ENCODE results near the gene NOL12.
"Not testable (repeated sequence)": the region's sequence is repeated elsewhere in the genome, so short reads cannot be mapped to it uniquely, and the experiment has no call there.

Gene NOL12

DNA sequence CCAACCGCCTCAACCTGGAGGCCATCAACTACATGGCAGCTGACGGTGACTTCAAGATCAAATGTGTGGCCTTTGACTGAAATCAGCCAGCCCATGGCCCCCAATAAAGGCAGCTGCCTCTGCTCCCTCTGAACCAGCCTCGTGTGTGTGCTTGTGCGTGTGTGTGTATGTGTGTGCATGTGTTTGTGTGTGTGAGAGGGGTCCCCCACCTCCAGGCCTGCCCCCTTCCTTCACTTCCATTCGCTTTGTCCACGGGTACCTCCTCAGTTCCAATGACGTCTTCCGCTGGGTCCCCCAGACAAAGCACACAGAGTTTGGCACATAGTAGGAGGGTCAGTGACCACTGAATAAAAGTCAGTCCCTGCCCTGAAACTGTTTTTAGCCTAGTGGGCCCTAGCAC is 6.5 kb upstream of the NOL12 start:
- DNase-seq (ENCODE audit: low read depth, low spot score), result no peak

DNA sequence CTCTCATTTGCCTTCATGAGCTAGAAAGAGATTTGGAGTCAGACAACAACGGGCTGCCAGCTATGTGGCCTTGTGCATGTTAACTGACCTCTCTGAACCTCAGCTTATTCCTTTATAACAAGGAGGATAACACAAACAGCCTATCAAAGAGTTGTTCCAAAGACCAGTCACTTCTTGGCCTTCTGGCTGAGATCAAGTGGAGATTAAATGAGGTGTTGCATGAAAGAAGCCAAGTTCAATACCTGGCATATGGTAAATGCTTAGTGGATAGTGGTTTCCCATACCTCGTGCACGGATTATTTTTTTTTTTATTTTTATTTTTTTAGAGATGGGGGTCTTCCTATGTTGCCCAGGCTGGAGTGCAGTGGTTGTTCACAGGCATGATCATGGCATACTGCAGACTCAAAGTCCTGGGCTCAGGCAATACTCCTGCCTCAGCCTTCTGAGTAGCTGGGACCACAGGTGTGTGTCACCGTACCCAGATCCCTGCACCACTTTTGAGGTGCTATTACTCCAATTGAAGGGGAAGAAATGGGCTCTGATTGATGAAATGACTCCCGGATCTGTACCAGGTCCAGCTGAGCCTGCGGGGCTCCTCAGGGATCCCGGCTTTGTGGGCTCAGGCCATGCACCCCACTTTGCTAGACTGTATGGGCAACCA is 5.8 kb upstream of the NOL12 start:
- no peak for DNase-seq (ENCODE audit: low read depth, low spot score)

DNA sequence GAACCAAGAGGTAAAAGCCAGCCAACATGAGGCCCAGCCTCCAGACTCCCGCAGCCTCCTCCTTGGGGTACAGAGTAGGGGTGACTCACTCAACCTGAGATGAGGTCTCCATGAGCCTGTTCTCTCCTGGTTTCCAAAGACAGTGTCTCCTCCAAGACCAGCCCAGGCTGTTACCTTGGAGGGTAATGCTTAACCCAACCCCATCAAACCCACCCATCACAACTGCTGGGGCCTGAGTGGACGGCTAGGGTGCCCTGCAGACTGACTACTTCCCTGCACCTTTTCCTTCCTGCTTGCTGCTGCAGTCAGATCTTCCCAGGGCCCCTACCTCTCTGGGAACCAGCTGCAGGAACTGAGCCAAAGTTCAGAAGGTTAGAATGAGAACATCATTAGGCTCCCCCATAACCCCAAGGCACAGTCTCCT is 5.1 kb upstream of the NOL12 start:
- no peak for DNase-seq (ENCODE audit: low read depth, low spot score)

DNA sequence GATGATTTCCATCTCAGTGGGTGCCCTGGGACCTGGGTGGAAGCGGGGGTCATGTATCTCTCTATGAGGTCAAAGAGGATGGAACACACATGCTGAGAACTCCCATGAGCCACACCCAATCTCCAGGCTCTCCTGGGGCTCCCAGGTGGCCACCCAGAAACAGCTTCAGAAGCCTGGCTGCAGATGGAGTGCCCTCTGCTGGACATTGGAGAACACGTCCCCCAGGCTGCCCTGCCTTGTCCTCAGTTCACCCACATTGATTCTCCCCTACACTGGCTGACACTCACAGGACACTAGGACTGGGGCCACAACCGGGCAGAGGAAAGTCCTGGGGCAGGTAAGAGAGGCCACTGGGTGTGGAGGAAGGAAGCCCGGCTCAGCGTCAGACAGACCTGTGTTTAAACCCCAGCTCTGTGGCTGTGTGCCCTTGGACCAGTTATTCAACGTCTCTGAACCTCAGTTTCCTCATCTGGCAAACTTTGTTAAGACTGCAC is 4.5 kb upstream of the NOL12 start:
- DNase-seq (ENCODE audit: low read depth, low spot score), result peak; percentile 90

DNA sequence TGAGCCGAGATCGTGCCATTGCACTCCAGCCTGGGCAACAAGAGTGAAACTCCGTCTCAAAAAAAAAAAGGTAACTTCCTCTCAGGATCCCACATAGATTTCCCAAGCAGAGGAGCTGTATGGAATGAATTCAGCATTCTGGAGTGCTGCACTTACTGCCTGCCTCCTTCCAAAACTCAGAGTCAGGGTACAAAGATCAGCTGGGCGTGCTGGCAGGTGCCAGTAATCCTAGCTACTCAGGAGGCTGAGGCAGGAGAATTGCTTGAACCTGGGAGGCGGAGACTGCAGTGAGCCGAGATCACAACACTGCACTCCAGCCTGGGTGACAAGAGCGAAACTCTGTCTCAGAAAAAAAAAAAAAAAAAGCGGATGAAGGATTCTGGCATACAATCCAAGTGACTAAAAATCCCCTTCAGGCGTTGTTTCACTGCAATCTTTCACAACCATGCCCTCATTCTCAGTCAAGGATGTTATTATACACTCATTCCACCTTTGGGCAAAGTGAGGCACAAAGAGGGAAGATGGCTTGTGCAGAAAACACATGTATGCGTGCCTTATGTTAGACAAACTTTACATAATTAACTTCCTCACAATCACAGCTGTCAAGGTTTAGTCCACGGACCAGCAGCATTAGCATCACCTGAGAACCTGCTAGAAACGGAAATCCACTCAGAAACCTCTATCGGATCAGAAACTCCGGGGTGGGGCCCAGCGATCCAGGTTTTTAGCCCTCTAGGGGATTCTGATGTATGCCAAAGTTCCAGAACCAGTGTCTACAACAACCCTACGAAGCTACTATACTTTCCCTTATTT is 1.1 kb upstream of the NOL12 start:
- no peak for DNase-seq (ENCODE audit: low read depth, low spot score)

DNA sequence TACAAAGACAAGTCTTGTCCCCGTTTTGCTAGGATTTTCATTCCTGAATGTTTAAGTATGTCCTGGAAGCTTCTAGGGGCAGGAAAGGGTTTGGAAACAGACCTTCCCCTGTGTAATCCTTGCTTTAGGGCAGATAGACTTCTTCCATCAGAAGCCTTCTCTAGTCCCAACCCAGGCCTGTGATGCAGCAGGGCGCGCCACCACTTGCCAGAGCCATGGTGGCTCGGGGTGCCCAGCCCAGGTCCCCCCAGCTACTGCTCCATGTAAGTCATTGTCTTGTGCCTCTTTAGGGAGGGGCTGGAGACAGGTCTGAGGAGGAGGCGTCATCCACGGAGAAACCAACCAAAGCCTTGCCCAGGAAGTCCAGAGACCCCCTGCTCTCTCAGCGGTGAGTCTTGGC is 4.3 kb downstream of the NOL12 start:
- DNase-seq (ENCODE audit: low read depth, low spot score), result no peak

DNA sequence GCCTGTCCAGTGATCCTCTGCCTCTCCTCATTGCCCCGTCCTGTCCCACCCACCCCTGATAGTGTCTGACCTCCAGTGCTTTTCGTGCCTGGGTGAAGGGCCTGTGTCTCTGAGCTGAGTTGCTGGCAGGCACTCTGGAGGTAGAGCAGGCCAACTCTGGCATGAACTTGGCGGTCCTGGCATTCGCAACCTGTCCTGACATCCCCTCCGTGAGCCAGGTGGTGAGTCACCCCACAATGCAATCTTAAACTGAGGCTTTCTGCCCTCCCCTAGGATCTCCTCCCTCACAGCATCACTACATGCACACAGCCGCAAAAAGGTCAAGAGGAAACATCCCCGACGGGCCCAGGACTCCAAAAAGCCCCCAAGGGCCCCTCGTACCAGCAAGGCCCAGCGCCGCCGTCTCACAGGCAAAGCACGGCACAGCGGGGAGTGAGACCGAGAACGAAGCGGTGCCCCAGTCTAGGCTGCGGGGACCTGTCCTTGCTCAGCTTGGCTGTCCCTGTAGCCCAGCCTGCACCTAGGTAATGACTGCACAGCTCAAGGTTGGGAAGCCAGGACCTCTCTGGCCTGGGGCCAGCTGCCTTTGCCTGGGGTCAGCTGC is 4.9 kb downstream of the NOL12 start:
- no peak for DNase-seq (ENCODE audit: low read depth, low spot score)

DNA sequence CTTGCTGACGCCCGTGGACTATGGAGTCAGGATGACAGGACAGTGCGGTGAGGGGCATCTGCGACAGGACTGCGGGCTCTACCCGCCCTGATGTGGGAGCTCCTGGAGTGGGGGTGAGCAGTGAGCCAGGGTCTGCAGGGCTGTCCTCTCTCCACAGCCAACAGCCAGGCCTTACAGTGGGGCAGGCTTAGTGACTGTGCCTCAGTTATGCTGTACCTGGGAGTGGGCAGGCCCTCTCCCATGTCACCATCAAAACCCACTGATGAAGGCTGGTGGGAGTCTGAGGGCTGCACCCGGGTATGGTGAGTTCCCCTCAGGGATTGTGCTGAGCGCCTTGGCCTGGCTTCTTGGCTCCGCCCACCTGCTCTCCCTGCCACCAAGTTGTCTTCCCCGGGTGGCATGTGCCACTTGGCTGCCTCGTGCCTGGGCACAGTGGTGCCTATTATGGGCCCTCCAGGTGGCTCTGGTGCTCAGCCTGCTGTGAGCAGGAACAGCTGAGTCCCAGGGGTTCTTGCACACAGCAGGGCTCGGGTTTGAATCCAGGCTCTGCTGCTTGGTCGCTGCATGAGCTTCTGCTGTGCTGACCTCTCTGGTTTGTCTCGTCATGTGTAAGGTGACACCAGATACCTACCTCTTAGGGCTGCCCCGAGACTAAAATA is 6.6 kb downstream of the NOL12 start:
- DNase-seq (ENCODE audit: low read depth, low spot score), result no peak

DNA sequence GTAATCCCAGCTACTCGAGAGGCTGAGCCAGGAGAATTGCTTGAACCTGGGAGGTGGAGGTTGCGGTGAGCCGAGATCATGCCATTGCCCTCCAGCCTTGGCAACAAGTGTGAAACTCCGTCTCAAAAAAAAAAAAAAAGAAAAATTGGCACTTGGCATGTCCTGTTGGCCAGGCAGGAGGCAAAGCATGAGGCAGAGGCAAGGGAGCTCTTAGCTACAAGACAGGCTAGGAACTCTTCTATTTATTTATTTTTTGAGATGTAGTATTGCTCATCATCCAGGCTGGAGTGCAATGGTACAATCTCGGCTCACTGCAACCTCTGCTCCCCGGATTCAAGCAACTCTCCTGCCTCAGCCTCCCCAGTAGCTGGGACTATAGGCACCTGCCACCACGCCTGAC is 8.0 kb downstream of the NOL12 start:
- not testable (repeated sequence) for DNase-seq (ENCODE audit: low read depth, low spot score)

DNA sequence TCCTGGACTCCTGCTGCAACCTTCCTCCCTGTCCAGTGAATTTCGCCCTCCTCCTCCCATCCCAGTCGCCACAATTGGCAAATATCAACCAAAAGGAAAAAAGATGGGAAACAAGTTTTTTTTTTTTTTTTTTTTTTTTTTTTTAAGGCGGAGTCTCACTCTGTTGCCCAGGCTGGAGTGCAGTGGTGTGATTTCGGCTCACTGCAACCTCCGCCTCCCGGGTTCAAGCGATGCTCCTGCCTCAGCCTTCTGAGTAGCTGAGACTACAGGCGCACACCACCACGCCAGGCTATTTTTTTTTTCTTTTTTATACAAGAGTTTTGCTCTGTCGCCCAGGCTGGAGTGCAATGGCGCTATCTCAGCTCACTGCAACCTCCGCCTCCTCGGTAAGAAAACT is 10.1 kb downstream of the NOL12 start:
- not testable (repeated sequence) for DNase-seq (ENCODE audit: low read depth, low spot score)

DNA sequence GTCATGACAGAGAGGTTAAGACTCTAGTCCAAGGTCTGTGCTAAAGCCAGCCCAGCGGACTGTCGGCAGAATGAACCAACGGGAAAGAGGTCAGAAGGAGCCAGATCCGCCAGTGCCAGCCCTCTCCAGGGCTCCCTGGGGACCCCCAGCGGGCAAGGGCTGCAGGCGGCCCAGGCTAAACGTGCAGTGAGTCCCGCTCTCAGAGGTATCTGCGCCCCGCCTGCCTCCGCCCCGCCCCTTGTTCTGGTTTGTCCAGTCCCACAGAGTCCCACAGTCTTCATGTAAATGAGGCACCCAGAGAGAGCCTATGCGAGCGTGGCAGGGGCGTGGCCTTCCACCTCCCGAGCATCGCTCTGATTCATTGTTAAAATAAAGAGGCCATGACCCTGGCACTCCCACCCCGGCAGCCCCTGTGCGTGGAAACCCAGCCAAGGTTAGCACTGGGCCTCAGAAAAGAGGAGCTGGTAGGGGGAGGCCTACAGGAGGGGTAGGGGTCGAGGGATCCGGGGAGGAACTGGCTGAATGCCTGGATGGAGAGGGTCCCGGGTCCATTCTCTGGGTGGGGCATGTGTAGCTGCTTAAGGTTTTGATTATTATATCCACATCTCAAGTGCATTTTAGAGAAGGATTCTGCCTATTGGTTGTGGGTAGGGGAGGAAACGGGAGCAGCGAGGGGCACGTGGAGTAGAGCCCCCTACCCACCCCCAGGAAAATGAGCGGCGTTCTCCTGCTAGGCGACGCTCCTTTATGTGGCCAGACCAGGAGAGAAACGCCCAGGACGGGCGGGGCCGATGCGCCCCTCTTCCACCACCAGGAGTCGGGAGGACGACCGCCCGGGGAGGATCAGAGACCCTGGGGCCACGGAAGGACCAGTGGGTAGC is 10.8 kb downstream of the NOL12 start, which contains the start of gene TRIOBP:
Gene TRIOBP (plus strand): TSS at position 392 of the 881 bp plus-strand sequence. CDS start 4,318 bp downstream, outside the sequence.
- peak; percentile 99 for DNase-seq (ENCODE audit: low read depth, low spot score)

DNA sequence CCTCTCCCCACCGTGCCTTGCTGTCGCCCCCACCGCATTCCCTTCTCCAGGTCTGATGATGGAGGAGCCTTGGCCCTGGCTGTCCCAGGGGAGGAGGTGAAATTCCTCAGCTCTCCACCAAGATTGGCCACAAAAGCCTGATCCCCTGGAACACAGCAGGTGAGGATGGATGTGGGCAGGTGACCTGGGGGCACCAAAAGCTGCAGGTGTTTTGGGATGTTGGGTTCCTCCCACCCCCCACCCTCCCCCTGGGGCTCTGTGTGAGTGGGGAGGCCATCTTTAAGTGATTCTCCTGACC is 11.3 kb downstream of the NOL12 start:
- DNase-seq (ENCODE audit: low read depth, low spot score), result no peak

DNA sequence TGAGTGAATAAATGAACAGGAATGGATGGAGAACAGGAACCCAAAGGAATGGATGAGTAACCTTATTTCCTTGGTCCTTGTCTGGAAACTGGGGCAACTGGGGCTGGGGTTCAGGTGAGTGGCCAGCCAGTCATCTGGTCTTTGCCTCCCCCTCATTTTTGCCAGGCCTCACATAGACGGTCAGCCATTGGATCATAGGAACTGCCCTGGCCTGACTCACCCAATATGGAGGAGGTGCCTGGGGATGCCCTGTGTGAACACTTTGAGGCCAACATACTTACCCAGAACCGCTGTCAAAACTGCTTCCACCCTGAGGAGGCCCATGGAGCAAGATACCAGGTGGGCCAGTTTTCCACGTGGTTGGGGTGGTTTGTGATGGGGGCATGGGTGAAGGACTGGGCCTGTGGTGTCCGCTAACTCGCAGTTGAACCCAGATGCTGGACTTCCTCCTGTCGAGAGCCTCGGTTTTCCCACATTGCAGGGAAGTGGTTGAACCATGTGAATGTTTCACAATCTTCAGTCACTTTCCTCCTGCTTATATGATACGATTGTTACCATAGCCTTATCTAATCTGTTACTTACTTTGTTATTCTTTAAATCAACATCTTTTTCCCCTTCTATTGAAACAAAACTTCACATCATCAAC is 15.1 kb downstream of the NOL12 start:
- DNase-seq (ENCODE audit: low read depth, low spot score), result no peak

DNA sequence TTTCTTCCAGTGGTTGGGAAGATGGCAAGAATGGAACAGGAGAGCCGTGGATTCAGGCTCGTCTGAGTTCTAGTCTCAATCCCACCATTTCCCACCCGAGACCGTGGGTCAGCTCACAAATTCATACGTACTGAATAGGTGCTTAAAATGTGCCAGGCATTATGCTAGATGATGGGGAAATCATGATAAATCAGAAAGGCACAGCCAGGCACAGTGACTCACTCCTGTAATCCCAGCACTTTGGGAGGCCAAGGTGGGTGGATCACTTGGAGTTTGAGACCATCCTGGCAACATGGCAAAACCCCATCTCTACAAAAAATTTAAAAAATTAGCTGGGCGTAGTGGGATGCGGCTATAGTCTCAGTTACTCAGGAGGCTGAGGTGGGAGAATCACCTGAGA is 17.8 kb downstream of the NOL12 start:
- no peak for DNase-seq (ENCODE audit: low read depth, low spot score)

DNA sequence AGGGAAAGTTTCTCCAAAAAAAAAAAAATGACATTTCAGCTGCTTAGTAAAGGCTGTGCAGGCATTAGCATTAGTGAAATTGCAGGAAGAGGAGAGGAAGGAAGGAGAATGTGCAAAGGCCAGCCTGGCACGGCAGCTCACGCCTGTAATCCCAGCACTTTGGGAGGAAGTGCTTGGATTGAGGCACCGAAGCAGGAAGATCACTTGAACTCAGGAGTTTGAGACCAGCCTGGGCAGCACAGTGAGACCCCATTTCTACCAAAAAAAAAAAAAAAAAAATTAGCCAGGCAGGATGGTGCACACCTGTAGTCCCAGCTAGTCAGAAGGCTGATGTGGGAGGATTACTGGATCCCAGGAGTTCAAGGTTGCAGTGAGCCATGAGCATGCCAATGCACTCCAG is 18.5 kb downstream of the NOL12 start:
- DNase-seq (ENCODE audit: low read depth, low spot score), result no peak

DNA sequence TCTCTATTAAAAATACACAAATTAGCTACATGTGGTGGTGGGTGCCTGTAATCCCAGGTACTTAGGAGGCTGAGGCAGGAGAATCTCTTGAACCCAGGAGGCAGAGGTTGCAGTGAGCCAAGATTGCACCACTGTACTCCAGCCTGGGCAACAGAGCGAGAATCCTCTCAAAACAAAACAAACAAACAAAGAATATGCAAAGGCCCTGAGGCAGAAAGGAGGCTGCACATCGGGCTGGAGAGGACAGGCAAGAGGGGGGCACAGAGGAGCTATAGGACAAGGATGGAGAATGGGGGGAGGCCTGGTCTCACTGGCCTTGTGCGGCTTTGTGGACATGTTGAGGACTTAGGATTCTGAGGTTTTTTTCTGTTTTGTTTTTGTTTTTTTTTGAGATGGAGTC is 19.1 kb downstream of the NOL12 start:
- no peak for DNase-seq (ENCODE audit: low read depth, low spot score)

DNA sequence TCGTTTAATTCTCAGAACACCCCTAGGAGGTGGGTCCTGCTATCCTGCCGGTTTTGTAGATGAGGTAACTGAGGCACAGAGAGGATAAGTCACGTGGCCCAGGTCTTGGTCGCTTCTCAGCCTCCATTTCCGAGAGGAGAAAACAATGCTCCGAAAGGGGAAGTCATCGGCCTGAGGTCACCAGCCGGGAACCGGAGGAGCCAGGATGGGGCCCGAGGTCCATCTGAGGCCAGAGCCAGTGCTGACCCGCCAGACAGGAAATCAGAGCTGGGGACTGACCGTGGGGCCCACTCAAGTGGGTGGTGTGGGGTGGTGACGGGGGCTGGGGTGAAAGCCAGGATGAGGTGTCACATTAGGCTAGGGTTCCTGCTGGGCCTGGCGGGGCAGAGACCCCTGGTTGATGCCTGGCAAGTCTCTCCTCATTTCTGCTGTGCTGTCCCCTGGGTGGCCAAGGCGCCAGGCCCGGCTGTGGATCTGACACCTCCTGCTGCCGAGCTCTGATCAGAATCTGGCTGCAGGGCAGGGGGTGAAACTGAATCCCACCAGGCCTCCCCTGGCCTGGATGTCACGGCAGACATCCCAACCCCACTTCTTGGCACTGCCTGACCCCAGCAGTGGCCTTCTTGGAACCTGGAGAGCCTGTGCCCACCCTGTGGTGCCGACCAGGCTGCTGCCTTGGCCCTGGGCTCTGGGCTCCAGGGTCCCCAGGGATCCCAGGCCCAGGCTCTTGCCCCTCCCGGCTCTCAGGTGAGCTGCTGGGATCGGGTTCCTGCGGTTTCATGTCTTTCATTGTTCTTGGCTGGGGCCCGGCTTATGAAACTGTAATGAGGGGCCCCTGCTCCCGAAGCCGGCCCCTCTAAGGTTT is 22.7 kb downstream of the NOL12 start:
- DNase-seq (ENCODE audit: low read depth, low spot score), result no peak

DNA sequence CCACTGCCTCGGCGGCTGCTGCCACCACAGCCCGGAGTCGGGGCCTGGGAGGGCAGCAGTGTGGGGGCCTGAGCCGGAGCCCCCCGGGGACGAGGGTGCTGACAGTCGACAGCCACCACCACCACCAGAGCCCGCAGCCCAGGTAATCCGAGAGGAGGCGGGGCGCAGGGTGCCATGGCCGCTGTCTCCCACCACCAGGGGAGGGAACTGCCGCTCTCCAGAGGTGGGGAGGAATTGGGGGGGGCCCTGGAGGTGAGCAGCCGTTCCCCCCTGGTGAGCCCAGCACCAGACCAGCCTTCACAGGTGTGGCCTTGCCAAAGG is 23.3 kb downstream of the NOL12 start:
- DNase-seq (ENCODE audit: low read depth, low spot score), result no peak

DNA sequence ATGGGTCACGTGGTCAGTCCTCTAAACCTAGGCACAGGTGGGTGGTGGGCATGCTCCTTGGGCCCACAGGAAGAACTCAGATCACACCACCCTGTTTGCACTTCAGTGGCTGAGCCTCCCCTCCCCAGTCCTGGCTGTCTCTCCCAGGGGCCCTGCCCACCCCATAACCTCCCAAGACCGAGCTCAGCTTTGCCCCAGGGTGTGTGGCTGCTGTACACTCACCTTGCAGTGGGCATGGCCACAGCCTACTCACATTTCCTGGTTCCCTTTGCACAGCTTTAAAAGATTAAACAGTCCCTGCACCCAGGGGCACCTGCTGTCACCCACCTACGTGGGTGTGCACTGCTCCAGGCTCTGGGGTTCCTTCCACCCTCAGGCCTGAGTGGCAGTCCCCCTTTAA is 24.5 kb downstream of the NOL12 start:
- DNase-seq (ENCODE audit: low read depth, low spot score), result no peak

DNA sequence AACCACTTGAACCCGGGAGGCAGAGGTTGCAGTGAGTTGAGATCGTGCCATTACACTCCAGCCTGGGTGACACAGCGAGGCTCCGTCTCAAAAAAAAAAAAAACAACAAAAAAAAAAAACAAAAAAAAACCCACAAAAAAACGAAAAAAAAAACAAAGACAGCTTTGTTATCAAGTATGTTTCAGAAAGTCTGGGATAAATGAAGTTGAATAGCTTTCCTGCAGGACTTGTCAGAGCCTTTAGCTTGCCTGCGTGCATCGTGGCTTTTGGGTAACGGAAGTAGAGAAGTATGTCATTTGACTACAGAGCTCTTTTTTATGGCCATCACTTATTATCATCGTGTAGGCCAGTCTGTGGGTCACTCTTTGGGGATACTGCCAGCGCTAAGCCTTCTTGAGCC is 25.3 kb downstream of the NOL12 start:
- DNase-seq (ENCODE audit: low read depth, low spot score), result no peak
